GM21717 (cell line): ENCODE data around the gene ASF1A.
A peak's percentile ranks its signal among the peaks of the same experiment; 100 is the strongest.

ENCODE experiments used
- ATAC-seq: cut with Tn5 transposase; IDR thresholded peaks from one replicate; pipeline ENCODE4 v1.9.1; 2021; ENCODE audit warnings: mild to moderate bottlenecking, moderate library complexity; ENCODE audit not compliant: unreplicated experiment

Gene ASF1A

DNA sequence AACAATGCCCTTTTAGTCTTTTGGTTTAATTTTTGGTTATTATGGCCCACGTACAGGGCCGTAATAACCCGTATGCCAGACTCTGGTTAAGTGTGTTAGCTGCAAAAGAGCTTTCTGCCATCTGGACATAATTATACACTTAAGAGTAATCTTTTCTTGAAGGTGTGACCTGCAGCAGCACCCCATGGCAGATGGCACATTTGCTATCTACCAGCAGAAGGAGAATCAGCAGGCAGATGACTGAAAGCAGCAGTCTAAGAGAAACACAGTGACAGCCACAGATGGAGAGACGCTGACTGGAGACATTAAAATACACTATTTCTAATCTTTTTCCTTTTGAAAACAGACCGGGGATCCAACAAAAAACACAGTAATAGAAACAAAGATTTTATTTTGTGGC lies 18.7 kb downstream of the ASF1A start:
- ATAC-seq = no peak

GRCh38 chr6:118913161-118913560 lies 19.2 kb downstream of the ASF1A start:
- ATAC-seq = no peak

- ATAC-seq = no peak
These were observed 20.6 kb downstream of the ASF1A start for GRCh38 chr6:118914598-118914997.

DNA sequence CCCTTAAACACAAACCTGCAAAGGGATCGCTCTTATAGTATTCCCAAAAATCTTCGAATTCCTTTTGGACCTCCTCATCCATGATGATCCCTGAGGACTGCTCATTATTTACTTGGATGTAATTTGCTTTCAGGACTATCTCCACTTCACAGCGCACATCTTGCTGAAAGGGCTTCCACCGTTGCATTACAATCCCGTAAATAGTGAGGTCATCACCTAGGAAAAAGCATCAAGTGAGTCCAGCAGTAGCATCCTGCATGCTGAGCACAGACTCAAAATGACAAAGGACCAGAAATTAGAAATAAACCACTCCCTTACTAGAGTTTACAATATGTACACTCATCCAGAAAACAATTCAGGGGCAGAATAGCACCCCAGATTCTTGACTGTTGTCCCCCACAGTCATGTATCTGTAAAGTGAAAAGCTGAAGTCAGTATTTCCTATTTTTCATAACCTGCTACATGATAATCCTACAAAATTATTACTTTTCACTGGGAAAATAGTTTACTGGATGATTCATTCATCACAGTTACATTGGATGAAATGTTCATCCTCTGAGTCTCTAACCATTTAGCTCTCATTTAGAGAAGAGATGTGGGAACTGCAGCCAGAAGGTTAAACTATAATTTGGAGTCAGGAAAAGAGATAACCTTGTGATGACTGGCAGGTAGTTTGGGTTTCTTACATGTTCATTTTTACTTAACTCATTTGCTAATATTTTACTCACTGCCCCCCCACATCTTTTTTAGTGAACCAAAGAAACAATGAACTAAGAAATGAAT lies 23.8 kb downstream of the ASF1A start:
- ATAC-seq = no peak

- no peak for ATAC-seq
These were observed 24.4 kb downstream of the ASF1A start for GRCh38 chr6:118918329-118918725.

DNA sequence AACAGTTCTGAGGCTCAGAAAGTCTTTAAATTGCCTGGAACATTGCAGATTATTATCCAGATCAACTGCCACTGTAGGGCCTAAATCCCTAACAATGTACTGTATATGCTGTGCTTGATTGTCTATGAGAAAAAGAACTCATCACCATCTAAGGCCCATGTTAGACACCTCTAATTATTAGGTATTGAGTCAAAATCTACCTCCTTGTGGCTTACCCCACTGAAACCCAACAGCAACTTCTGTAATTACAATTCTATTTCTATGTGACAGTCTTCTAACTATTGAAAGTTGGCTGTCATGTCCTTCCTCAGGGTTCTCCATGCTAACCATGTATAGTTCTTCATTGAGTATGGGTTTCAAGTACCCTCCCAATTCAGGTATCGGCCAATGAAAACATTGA lies 27.1 kb downstream of the ASF1A start:
- no peak for ATAC-seq

- ATAC-seq = no peak
These were observed 29.1 kb downstream of the ASF1A start for GRCh38 chr6:118923035-118923434.

- ATAC-seq = no peak
These were observed 36.7 kb downstream of the ASF1A start for GRCh38 chr6:118930680-118931079.

DNA sequence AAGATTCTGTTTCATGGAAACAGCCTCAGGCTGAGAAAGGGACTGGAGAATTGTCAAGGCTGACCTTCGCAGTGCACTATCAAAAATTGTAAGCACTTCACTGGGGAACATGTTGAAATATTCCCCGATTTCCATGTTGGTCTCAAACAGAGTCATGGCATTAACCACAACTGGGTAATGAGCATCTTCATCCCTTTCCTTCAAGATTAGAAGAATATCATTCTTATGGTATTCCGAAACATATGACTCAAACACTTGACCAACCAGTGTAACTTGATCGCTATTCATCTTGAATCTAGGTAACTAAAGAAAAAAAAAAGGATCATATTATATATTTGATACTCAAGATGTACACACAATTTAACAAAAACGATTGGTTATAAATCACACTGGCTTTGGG lies 37.5 kb downstream of the ASF1A start:
- ATAC-seq = no peak

GRCh38 chr6:118932421-118932820 lies 38.5 kb downstream of the ASF1A start:
- no peak for ATAC-seq

DNA sequence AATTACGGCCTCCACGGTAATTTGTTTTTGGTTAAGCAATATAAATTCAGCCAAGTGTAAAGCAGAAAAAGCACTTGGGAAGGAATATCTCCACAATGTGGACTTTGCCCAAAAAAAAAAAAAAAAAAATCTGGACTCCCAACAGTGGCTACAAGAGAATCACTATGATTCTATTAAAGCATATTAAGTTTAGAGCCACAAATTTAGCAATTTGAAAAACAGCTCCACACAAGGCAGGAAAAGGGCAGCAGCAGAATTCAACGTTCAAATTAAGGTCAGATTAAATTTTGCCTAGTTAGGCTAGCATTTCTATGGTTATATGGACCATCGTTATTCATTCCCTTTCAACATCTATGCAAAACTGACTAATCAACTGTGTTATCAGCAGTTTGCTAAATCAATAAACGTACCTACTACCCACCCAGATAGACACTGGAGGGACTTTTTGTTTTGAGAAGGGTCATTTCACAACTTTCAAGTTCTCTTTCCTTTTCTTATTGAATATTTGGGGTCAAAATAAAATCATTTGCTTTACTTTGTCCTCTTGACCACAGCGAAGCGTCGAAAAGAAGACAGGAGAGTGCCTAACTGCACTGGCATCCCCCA lies 40.0 kb downstream of the ASF1A start:
- no peak for ATAC-seq

- ATAC-seq = peak; percentile 97
These were observed 40.7 kb downstream of the ASF1A start, which contains the start of gene MCM9 for GRCh38 chr6:118934461-118935330. Gene MCM9, minus strand, starts transcription at chr6:118935159. Its CDS starts 3,436 bp downstream, at chr6:118931723.

DNA sequence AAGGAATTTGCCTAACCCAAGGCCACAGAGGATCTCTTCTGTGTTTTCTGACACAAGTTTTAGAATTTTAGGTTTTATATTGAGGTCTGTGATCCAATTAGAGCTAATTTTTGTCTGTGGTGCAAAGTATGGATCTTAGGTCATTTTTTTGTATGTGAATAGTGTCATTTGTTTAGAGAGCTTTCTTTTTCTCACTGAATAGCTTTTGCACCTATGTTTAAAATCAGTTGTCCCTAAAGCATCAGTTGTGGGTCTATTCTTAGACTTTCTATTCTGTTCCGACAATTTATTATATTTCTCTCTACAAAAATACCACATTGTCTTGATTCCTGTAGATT lies 41.3 kb downstream of the ASF1A start:
- peak; percentile 2 for ATAC-seq

GRCh38 chr6:118935978-118936703 lies 42.2 kb downstream of the ASF1A start:
- no peak for ATAC-seq

DNA sequence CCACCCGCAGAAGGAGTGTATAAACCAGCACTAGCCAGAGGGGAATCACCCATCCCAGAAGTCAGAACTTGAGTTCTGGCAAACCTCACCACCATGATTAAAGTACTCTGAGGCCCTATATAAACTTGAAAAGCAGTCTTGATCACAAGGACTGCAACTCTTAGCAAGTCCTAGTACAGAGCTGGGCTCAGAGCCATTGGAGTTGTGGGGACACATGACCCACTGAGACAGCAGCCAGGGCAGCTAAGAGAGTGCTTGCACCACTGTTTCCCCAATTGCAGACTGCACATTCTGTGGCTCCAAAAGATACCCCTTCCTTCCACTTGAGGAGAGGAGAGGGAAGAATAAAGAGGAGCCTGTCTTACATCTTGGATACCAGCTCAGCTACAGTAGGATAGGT lies 45.7 kb downstream of the ASF1A start:
- no peak for ATAC-seq

DNA sequence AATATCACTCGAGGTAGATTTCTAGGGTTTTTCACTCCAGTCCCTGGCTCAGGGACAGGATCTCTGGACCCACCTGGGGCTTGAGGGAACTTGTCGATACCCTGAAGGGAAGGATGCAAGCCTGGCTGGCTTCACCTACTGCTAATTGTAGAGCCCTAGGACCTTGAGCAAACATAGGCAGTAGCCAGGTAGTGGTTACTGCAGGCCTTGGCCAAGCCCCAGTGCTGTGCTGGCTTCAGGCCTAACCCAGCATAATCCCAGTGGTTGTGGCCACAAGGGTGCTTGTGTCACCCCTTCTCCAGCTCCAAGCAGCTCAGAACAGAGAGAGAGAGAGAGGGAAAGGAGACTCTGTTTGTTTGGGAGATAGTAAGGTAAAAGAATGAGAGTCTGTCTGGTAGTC lies 46.8 kb downstream of the ASF1A start:
- no peak for ATAC-seq

DNA sequence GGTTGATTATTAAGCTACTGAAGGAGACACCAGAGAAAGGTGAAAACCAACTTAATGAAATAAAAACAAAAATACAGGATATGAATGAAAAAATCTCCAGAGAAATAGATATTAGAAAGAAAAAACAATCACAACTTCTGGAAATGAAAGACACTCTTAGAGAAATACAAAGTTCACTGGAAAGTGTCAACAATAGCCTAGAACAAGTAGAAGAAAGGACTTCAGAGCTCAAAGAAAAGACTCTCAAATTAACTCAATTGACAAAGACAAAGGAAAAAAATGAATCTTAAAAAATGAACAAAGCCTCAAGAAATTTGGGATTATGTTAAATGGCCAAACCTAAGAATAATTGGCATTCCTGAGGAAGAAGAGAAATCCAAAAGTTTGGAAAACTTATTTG lies 51.3 kb downstream of the ASF1A start:
- ATAC-seq = no peak

DNA sequence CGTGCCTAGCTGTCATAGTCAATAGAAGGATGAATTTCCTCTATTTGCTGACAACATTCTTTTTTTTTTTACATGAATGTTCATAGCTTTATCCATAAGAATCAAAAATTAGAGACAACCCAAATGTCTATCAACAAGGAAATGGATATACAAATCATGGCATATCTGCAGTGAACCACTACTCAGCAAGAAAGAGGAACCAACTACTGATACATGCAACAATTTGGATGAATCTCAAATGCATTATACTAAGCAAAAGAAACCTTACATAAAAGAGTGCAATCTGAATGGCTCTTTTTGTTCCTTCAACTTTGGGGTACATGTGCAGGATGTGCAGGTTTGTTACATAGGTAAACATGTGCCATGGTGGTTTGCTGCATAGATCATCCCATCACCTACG lies 58.7 kb downstream of the ASF1A start:
- no peak for ATAC-seq

GRCh38 chr6:118953391-118953790 lies 59.4 kb downstream of the ASF1A start:
- ATAC-seq = no peak
